HG02943 (cell line): ENCODE data around the gene MAGEA12.
"Not testable (repeated sequence)": the region's sequence is repeated elsewhere in the genome, so short reads cannot be mapped to it uniquely, and the experiment has no call there.

Source experiments
- ATAC-seq: cut with Tn5 transposase; IDR thresholded peaks from one replicate; pipeline ENCODE4 v1.9.1; 2021; ENCODE audit warnings: mild to moderate bottlenecking, low read depth, moderate library complexity; ENCODE audit not compliant: unreplicated experiment

MAGEA12 gene

DNA sequence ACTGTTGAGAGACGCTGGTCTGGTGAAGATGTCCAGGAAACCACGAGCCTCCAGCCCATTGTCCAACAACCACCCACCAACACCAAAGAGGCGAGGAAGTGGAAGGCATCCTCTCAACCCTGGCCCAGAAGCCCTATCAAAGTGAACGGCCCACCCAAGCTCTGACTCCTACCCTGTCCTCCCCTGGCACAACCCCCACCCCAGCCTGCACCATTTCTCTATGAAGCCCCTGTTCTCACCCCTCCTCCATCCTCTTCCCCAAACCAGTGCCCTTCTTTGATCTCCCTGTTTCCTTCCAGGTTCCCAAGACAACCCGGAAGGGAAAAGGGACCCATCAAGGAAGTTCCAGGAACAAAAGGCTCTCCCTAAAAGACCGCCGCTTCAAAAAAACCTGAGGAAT is 26.0 kb downstream of the MAGEA12 start:
- not testable (repeated sequence) for ATAC-seq

DNA sequence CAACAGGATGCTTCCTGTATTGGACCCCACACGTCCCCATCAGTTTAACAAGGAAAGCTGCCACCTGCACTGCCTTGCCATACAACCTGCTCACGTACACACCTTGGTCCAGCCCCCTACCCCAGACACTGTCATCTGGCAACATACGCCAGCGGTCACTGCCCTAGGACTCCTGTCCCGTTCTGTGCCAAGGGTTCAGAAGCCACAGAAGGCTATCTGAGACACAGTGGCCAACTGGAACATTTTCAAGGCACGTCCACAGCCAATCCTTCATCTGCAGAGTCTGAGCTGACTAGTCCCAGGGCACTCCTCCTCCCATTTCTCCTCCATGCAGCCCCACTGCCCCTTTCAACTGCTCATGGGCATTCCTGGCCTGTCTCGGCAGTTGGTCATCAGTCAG is 28.0 kb downstream of the MAGEA12 start:
- ATAC-seq, result not testable (repeated sequence)

DNA sequence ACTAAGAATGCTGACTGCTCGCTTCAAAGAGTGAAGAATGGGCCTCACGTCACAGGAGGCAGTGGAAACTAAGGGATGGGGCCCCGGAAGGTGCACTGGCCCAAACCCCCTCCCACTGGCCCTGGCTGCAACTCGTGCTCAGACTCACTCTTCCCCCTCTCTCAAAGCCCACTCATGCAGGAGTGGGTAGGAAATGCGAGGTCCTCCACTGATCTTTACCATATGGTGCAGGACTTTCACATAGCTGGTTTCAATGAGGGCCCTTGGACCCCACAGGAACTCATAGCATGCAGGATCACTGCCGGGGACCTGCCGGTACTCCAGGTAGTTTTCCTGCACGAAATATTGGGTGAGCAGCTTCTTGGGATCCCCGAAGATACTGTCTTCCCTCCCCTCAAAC is 33.0 kb downstream of the MAGEA12 start:
- ATAC-seq, result not testable (repeated sequence)

DNA sequence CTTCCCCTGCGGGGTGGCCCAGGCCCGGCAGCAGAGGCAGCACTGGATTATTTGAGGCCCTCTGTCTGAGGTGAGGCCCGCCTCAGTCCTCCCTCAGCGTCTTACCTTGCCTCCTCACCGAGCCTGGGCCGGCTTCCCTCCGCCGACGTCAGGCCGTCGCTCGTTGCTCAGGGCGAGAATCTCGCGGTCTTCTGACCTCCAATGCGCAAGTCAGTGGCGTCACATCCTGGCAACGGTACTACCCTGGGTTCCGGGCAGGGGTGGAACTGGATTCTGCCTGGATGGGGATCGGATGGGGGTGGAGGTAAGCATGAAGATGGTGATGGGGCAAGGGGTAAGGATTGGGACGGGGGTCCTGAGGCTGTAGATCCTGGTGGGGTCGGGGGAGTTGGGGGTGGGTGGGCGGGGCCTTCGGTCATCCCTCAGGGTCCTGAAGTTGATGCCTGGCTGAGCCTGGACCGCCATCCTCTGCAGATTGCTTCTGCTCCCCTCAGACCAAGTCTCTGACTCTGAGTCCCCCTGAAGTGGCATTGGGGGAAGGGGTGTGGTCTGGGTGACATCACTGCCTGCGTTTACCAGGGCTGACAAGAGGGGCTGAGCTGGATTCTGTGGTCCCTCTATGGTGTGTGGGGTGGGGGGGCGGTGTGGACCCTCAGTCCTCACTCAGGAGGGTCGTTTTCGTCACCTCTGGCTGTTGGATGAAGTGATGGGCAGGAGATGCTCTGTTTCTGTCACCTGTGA is 36.2 kb downstream of the MAGEA12 start, which contains the start of gene MAGEA6:
TSS of gene MAGEA6 (minus strand) at position 141 of the 741 bp plus-strand sequence. CDS start 2,039 bp downstream, outside the sequence.
- ATAC-seq, result not testable (repeated sequence)

DNA sequence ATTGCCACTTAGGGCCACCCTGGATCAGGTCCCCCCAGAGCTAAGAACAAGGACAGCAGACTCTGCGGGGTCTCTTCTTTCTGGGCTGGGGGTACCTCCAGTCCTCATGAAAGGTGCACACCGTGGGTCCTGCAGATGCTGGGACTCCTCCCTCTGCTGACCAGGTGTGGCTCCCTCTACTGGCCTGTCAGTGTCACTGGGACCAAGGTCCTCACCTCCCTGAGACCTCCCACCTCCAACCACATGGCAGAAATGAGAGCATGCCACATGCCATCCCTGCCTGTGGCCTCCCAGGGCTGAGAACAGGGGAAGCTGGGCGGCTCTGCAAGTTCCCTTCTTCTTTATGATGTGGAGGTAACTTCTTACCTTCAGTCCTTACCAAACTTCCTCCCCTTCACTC is 53.5 kb downstream of the MAGEA12 start:
- ATAC-seq, result peak; percentile 69
